Measurements from ENCODE around the gene LEP.

LEP gene

DNA sequence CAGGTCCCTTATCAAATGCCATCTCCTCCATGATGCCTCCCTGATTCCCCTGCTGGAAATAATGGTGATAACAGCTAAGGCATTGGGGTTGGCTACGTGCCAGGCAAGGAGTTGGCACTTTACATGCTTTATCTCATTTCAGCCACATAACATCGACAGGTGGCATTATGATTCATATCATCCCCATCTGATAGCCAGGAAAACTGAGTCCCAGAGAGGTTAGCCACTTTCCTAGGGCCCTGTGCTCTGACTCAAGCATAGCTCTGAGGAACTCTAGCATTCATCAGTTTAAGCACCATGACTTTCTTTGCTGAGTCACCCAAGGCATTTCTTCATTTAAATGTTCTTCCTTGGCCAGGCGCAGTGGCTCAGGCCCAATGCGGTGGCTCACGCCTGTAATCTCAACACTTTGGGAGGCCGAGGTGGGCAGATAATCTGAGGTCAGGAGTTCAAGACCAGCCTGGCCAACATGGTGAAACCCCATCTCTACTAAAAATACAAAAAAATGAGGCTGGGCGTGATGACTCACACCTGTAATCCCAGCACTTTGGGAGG is 6.6 kb downstream of the LEP start:
- no peaks in the 10 kb centered on the region for H3K9me3 ChIP-seq (ENCODE audit: low read depth, low read length)
- TF ChIP-seq FOXP2 (optimal IDR thresholded peaks at IDR 0.05; ENCODE audit: control extremely low read depth, extremely low read length, insufficient read depth) (no peak), POLR2AphosphoS5 (IDR thresholded peaks at IDR 0.05; ENCODE audit: borderline replicate concordance, low read depth, low read length) (no peak), EZH2 (IDR thresholded peaks at IDR 0.05) (no peak)

GRCh38 chr7:128251337-128251736 is 10.3 kb downstream of the LEP start:
- H3K4me3 ChIP-seq = no peak overlapping the region
- no peak for DNase-seq (ENCODE audit: low read depth, low spot score)
- TF ChIP-seq POLR2AphosphoS5 (IDR thresholded peaks at IDR 0.05; ENCODE audit: borderline replicate concordance, low read depth, low read length) (no peak), EZH2 (IDR thresholded peaks at IDR 0.05) (no peak), FOXP2 (optimal IDR thresholded peaks at IDR 0.05; ENCODE audit: control extremely low read depth, extremely low read length, insufficient read depth) (no peak)
- H3K9me3 ChIP-seq (ENCODE audit: low read depth, low read length) = no peaks in the 10 kb centered on the region
- no peaks in the 10 kb centered on the region for H3K36me3 ChIP-seq (ENCODE audit: insufficient read depth, low read length)
- no peak overlapping the region for H3K9ac ChIP-seq (ENCODE audit: insufficient read length)
- no peak overlapping the region for H3K27ac ChIP-seq

More for the DNA sequence above, 6.6 kb downstream of the LEP start:
- no peak for DNase-seq (ENCODE audit: low read depth, low spot score)
- Histone ChIP-seq H3K9ac (ENCODE audit: insufficient read length) (no peak overlapping the region), H3K4me3 (no peak overlapping the region), H3K27ac (no peak overlapping the region), H3K36me3 (ENCODE audit: insufficient read depth, low read length) (no peaks in the 10 kb centered on the region)

- no peak for DNase-seq (ENCODE audit: low read depth, low spot score)
- Histone ChIP-seq H3K9me3 (ENCODE audit: low read depth, low read length) (no peaks in the 10 kb centered on the region), H3K4me3 (no peak overlapping the region), H3K9ac (ENCODE audit: insufficient read length) (no peak overlapping the region), H3K27ac (no peak overlapping the region), H3K36me3 (ENCODE audit: insufficient read depth, low read length) (no peaks in the 10 kb centered on the region)
- TF ChIP-seq EZH2 (IDR thresholded peaks at IDR 0.05) (no peak), POLR2AphosphoS5 (IDR thresholded peaks at IDR 0.05; ENCODE audit: borderline replicate concordance, low read depth, low read length) (no peak), FOXP2 (optimal IDR thresholded peaks at IDR 0.05; ENCODE audit: control extremely low read depth, extremely low read length, insufficient read depth) (no peak)
Observed at GRCh38 chr7:128253701-128254100, 12.6 kb downstream of the LEP start.

DNA sequence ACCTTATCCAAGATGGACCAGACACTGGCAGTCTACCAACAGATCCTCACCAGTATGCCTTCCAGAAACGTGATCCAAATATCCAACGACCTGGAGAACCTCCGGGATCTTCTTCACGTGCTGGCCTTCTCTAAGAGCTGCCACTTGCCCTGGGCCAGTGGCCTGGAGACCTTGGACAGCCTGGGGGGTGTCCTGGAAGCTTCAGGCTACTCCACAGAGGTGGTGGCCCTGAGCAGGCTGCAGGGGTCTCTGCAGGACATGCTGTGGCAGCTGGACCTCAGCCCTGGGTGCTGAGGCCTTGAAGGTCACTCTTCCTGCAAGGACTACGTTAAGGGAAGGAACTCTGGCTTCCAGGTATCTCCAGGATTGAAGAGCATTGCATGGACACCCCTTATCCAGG is 13.4 kb downstream of the LEP start:
- H3K36me3 ChIP-seq (ENCODE audit: insufficient read depth, low read length) = no peaks in the 10 kb centered on the region
- no peak overlapping the region for H3K4me3 ChIP-seq
- H3K9me3 ChIP-seq (ENCODE audit: low read depth, low read length) = no peaks in the 10 kb centered on the region
- DNase-seq (ENCODE audit: low read depth, low spot score) = no peak
- TF ChIP-seq EZH2 (IDR thresholded peaks at IDR 0.05) (no peak), POLR2AphosphoS5 (IDR thresholded peaks at IDR 0.05; ENCODE audit: borderline replicate concordance, low read depth, low read length) (no peak), FOXP2 (optimal IDR thresholded peaks at IDR 0.05; ENCODE audit: control extremely low read depth, extremely low read length, insufficient read depth) (no peak)
- no peak overlapping the region for H3K27ac ChIP-seq
- no peak overlapping the region for H3K9ac ChIP-seq (ENCODE audit: insufficient read length)

DNA sequence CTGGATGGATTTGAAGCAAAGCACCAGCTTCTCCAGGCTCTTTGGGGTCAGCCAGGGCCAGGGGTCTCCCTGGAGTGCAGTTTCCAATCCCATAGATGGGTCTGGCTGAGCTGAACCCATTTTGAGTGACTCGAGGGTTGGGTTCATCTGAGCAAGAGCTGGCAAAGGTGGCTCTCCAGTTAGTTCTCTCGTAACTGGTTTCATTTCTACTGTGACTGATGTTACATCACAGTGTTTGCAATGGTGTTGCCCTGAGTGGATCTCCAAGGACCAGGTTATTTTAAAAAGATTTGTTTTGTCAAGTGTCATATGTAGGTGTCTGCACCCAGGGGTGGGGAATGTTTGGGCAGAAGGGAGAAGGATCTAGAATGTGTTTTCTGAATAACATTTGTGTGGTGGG is 14.2 kb downstream of the LEP start:
- DNase-seq (ENCODE audit: low read depth, low spot score) = no peak
- no peaks in the 10 kb centered on the region for H3K9me3 ChIP-seq (ENCODE audit: low read depth, low read length)
- no peaks in the 10 kb centered on the region for H3K36me3 ChIP-seq (ENCODE audit: insufficient read depth, low read length)
- TF ChIP-seq POLR2AphosphoS5 (IDR thresholded peaks at IDR 0.05; ENCODE audit: borderline replicate concordance, low read depth, low read length) = no peak
- TF ChIP-seq EZH2 (IDR thresholded peaks at IDR 0.05) = no peak
- no peak for TF ChIP-seq FOXP2 (optimal IDR thresholded peaks at IDR 0.05; ENCODE audit: control extremely low read depth, extremely low read length, insufficient read depth)
- H3K9ac ChIP-seq (ENCODE audit: insufficient read length) = no peak overlapping the region
- no peak overlapping the region for H3K27ac ChIP-seq
- no peak overlapping the region for H3K4me3 ChIP-seq

- H3K27ac ChIP-seq = no peak overlapping the region
- no peaks in the 10 kb centered on the region for H3K9me3 ChIP-seq (ENCODE audit: low read depth, low read length)
- H3K9ac ChIP-seq (ENCODE audit: insufficient read length) = no peak overlapping the region
- DNase-seq (ENCODE audit: low read depth, low spot score) = no peak
- H3K4me3 ChIP-seq = no peak overlapping the region
- H3K36me3 ChIP-seq (ENCODE audit: insufficient read depth, low read length) = no peaks in the 10 kb centered on the region
- TF ChIP-seq EZH2 (IDR thresholded peaks at IDR 0.05) (no peak), POLR2AphosphoS5 (IDR thresholded peaks at IDR 0.05; ENCODE audit: borderline replicate concordance, low read depth, low read length) (no peak), FOXP2 (optimal IDR thresholded peaks at IDR 0.05; ENCODE audit: control extremely low read depth, extremely low read length, insufficient read depth) (no peak)
Observed at GRCh38 chr7:128257458-128257857, 16.4 kb downstream of the LEP start.

- Histone ChIP-seq H3K9me3 (ENCODE audit: low read depth, low read length) (no peaks in the 10 kb centered on the region), H3K4me3 (no peak overlapping the region), H3K27ac (no peak overlapping the region), H3K36me3 (ENCODE audit: insufficient read depth, low read length) (no peaks in the 10 kb centered on the region), H3K9ac (ENCODE audit: insufficient read length) (peak overlapping the region; percentile 0)
- no peak for DNase-seq (ENCODE audit: low read depth, low spot score)
- no peak for TF ChIP-seq EZH2 (IDR thresholded peaks at IDR 0.05)
Observed at GRCh38 chr7:128259131-128260061, 18.3 kb downstream of the LEP start.

DNA sequence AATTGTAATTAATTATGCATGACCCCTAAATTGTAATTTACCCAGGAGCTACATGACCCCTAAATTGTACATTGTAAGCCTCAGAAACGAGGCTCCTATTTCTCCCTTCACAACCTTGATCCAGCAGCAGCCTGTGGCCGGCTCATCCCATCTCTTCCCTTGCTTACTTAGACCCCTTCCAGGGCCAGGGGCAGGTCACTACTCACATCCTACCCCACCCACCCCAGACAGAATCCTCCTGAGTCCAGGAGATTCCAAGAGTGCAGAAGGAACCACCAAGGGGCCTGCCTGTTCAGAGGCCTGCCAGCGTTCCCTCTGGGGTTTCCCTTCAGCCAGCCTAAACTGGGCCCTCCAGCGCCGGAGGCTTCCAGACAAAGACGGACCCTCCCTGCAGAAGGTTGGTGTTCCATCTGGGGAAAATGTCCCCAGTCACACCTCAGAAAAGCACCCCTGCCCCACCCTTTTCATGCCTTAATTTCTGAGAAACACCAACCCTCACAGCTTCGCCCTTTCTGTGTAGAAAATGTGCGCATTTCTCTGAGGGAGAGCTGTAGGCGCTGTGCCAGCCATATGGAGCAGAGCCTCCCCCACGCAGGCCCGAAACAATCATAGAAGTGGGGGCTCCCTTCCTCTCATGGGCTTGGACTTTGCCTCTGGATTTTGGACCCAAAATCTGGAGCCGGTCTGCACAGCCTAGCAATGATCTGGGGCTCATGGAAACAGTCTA is 19.2 kb downstream of the LEP start:
- TF ChIP-seq EZH2 (IDR thresholded peaks at IDR 0.05) (no peak), FOXP2 (optimal IDR thresholded peaks at IDR 0.05; ENCODE audit: control extremely low read depth, extremely low read length, insufficient read depth) (no peak), POLR2AphosphoS5 (IDR thresholded peaks at IDR 0.05; ENCODE audit: borderline replicate concordance, low read depth, low read length) (no peak)
- H3K27ac ChIP-seq = no peak overlapping the region
- no peak overlapping the region for H3K9ac ChIP-seq (ENCODE audit: insufficient read length)
- no peaks in the 10 kb centered on the region for H3K9me3 ChIP-seq (ENCODE audit: low read depth, low read length)
- DNase-seq (ENCODE audit: low read depth, low spot score) = no peak
- no peaks in the 10 kb centered on the region for H3K36me3 ChIP-seq (ENCODE audit: insufficient read depth, low read length)
- no peak overlapping the region for H3K4me3 ChIP-seq

All from SK-N-MC (cell line).